ENCODE data around the gene SSNA1.

The SSNA1 gene

DNA sequence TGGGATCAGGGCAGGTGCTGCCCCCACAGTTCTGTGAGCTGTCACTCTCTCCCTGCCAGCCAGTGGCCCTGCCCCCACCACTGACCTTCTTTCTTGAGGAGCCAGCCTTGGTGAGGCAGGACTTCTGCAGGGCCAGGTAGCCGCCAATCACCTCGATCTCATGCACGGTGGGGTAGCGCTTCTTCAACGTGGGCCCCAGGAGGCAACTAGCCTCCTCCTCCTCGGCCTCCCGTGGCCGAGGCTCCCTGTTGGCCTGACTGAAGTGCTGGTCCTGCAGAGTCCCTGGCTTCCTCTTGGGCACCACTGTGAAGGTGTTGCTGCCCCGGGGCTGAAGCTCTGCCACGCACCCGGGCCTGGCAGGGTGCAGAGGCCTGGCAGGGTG, 10.4 kb downstream of the SSNA1 start:
- in situ Hi-C loops (cut with MboI; ENCODE audit: low sequenced_read_pairs), result no loop called here

DNA sequence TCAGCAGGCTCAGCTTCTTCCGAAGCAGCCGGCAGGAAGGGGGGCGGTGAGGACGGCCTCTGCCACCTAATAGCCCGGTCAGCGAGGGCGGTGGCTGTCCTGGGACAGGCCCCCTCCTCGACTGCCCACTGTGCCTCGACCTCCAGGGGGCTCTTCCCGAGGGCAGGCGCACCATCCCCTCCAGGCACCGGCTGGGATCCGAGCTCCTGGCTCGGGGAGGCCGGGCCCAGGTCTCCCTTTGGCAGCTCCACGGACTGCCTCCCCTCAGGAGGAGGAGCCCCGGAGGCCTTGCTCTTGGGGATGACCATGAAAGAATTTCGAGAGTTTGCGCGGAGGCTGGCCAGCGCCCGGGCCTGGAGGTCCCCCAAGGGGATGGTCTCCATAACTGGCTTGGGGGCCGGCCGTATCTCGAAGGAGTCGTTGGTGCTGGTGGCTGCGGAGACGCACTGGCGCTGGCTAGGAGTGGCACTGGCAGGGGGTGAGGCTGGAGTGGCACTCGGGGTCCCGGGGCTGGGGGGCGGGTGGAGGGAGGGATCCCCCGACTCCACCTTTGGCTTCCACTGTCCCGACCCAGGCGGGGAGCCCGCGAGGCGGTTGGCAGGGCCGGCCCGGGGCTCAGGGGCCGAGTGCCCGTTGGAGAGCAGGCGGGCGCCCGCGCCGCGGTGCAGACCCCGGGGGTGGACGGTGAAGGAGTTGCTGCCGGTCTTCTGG, 11.1 kb downstream of the SSNA1 start:
- in situ Hi-C loops (cut with MboI; ENCODE audit: low sequenced_read_pairs), result loop anchor here (25.0 kb wide), 1 partner anchor 412 kb away; the partner anchor contains the start of genes CCDC183 and TMEM141

DNA sequence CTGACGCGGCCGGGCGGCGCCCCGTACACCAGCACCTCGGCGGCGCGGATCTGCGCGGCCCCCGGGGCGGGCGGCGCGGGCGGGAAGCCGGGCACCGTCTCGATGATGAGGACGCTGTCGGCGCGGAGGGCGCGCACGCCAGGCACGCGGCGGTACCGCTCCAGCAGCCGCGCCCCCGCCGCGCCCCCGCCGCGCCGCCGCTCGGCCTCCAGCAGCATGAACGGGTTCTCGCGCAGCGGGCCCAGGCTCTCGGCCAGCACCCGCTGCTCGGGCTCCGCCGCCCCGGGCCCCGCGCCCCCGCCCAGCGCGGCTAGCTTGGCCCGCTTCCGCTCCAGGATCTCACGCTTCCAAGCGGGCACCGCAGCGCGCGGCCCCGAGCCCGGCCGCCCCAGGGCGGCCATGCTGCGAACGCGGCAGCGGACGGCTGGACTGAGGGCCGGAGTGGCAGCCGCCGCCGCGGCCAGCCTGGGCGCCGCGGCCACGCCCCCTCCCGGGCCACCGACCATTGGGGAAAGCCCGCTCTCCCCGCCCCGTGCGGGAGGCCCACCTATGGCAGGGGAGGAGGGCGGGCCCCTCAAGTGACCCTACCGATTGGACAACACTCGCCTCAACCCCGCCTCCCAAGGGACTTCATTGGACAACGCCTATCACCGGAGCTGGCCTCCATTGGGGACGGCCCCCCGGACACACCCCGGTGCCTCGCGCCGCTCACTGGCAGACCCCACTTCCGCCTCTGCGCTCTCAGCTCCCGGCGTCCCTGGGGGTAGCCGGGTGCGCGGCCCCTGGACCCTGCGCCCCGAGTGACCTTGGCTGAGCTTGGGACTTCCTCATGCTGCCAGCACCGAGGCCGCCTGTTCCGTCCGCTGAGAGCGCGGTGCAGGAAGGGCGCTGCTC, 12.1 kb downstream of the SSNA1 start, which contains the start of gene TPRN:
TPRN (minus strand) TSS at position 431 of the 894 bp plus-strand sequence; CDS start at position 401, 30 bp downstream.
- in situ Hi-C loops (cut with MboI; ENCODE audit: low sequenced_read_pairs), result loop anchor here (25.0 kb wide), 1 partner anchor 413 kb away; the partner anchor contains the start of genes CCDC183 and TMEM141

DNA sequence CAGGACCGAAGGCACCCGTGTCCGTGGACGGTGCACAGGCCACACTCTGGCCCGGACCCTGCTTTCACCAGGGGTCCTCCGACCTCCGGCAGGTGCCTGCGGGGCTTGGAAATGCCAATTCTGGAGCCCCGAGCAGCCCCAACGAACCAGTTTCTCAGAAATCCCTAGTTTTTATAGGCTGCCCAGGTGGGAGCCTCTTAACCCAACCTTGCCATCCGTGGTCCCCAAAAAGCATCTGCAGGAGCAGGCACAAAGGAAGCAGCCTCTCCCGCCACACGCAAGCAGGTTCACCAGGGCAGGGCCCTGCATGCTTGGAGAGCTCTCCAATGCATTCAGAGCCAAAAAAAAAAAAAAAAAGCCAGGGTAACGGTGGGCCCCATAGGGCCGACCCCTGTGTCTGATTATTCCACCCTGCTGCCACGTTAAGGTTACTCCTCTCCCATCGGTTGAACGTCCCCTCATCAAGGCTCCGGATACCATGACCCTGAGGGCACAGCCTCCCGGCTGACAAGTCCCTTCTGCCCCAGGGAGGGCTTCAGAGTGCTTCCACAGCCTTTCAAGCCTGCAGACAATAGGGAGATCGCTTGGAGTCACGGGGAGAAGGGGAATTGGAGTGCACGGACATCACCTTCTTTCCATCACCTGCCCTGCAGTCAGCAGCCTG, 12.9 kb downstream of the SSNA1 start:
- in situ Hi-C loops (cut with MboI; ENCODE audit: low sequenced_read_pairs), result loop anchor here (25.0 kb wide), 1 partner anchor 414 kb away; the partner anchor contains the start of genes CCDC183 and TMEM141

DNA sequence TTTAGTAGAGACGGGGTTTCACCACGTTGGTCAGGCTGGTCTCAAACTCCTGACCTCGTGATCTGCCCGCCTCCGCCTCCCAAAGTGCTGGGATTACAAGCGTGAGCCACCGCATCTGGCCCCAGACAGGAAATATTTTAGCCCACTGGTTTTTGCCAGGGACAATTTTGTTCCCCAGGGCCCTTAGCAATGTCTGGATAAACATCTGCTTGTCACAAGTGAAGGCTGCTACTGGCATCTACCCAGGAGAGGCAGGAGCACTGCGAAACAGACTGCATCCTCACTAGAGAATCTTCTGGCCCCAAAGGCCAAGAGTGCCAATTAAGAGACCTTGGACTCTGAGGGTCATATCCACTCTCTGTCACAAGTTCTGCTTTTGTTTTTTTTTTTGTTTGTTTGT, 14.5 kb downstream of the SSNA1 start:
- in situ Hi-C loops (cut with MboI; ENCODE audit: low sequenced_read_pairs), result loop anchor here (25.0 kb wide), 1 partner anchor 416 kb away; the partner anchor contains the start of genes CCDC183 and TMEM141

DNA sequence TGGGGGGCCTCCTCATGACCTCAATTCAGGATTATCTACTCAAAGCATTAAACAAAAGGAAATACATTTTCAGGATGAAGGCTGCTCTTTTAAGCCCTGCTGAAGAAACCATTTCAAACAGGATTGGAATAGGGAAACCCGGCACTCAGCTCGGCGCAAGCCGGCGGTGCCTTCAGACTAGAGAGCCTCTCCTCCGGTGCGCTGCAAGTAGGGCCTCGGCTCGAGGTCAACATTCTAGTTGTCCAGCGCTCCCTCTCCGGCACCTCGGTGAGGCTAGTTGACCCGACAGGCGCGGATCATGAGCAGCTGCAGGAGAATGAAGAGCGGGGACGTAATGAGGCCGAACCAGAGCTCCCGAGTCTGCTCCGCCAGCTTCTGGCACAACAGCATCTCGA, 16.3 kb downstream of the SSNA1 start:
- in situ Hi-C loops (cut with MboI; ENCODE audit: low sequenced_read_pairs), result loop anchor here (25.0 kb wide), 1 partner anchor 417 kb away; the partner anchor contains the start of genes CCDC183 and TMEM141

DNA sequence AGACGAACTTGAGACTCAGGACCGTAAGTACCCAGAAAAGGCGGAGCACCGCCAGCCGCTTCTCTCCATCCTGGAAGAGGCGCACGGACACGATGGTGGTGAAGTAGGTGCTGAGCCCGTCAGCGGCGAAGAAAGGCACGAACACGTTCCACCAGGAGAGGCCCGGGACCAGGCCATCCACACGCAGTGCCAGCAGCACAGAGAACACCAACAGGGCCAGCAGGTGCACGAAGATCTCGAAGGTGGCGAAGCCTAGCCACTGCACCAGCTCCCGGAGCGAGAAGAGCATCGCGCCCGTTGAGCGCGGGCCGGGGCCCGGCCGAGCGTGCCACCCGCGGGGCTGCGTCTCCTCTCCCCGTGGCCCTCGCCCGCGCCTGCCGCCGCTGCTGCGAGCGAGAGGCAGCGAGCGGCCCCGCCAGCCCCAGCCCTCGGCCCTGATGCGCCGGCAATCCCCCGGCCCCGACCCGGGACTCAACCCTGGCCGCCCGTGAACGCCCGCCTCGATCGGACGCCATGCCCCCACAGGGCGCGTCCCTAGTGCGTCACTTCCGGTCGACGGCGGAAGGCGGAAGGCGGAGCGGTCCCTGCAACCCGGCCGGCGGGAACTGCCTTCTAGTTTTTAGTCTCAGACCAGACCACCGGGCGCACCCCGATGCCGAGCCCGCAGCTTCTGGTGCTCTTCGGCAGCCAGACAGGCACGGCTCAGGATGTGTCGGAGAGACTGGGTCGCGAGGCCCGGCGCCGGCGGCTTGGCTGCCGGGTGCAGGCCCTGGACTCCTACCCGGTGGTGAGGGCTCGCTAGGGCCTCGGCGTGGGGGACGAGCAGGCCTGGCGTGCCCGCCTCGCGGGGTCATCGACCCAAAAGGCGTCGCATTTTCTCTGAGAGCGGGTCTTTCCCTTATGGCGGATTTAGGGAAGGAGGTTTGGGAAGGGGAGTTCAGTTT, 16.9 kb downstream of the SSNA1 start, which contains the start of the genes NDOR1 and TMEM203:
NDOR1 (plus strand) TSS at position 575 of the 944 bp plus-strand sequence; CDS start at position 653, 78 bp downstream.
TMEM203 (minus strand) TSS at position 523 of the 944 bp plus-strand sequence; CDS start at position 289, 234 bp downstream.
- in situ Hi-C loops (cut with MboI; ENCODE audit: low sequenced_read_pairs), result loop anchor here (25.0 kb wide), 1 partner anchor 418 kb away; the partner anchor contains the start of genes CCDC183 and TMEM141

DNA sequence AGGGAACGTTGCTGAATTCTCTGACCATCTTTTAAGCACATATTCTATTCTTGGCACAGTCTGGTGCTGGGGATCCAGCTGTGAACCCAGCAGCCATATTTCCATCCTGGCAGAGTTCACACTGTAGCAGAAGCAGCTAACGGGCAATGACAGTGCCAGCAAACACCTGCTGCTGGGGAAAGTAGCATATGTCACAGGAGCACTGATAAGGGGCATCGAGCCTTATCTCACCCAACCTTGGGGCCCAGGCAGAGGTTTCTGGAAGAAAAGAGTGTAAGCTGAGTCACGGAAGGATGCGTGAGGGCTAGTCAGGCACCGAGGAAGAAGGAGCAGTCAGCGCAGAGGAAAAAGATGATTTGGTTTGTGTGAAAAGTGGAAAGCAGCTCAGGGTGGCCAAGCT, 18.1 kb downstream of the SSNA1 start:
- in situ Hi-C loops (cut with MboI; ENCODE audit: low sequenced_read_pairs), result loop anchor here (25.0 kb wide), 1 partner anchor 419 kb away; the partner anchor contains the start of genes CCDC183 and TMEM141

DNA sequence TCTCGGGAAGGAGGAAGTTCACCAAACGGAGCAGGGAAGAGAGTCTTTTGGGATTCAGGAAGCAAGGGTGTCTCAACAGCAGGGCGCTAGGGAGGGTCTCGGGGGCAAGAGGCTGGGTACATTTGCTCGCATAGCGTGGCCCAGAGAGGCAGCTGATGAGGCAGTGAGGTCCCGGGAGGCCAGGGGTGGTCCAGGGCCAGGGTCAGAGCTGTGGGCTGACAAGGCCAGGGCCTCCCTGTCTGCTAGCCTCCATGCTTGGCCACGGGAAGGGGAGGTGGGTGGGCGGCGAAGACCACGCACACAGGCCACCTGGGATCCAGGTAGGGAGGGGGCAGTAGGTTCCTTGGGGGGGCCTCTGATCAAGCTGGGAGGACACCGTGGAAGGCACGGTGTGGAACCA, 23.1 kb downstream of the SSNA1 start:
- in situ Hi-C loops (cut with MboI; ENCODE audit: low sequenced_read_pairs), result loop anchor here (25.0 kb wide), 1 partner anchor 424 kb away; the partner anchor contains the start of genes CCDC183 and TMEM141

DNA sequence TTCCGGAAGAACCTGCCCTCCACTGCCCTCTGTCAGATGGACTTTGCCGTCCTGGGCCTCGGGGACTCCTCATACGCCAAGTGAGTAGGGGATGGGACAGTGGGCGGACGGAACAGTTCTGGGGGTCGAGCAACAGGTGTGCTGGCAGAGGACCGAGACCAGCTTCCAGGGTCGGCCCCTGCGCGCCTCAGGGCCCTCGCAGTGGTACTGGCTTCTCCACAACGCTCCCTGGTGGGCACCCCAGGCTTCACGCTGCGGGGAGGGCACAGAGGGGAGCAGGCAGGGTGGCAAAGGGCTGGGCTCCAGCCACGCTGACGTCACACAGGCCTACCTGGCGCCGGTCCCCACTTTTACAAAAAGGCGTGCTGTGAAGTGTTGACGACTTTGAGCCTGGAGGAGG, 24.0 kb downstream of the SSNA1 start:
- in situ Hi-C loops (cut with MboI; ENCODE audit: low sequenced_read_pairs), result loop anchor here (25.0 kb wide), 1 partner anchor 425 kb away; the partner anchor contains the start of genes CCDC183 and TMEM141

DNA sequence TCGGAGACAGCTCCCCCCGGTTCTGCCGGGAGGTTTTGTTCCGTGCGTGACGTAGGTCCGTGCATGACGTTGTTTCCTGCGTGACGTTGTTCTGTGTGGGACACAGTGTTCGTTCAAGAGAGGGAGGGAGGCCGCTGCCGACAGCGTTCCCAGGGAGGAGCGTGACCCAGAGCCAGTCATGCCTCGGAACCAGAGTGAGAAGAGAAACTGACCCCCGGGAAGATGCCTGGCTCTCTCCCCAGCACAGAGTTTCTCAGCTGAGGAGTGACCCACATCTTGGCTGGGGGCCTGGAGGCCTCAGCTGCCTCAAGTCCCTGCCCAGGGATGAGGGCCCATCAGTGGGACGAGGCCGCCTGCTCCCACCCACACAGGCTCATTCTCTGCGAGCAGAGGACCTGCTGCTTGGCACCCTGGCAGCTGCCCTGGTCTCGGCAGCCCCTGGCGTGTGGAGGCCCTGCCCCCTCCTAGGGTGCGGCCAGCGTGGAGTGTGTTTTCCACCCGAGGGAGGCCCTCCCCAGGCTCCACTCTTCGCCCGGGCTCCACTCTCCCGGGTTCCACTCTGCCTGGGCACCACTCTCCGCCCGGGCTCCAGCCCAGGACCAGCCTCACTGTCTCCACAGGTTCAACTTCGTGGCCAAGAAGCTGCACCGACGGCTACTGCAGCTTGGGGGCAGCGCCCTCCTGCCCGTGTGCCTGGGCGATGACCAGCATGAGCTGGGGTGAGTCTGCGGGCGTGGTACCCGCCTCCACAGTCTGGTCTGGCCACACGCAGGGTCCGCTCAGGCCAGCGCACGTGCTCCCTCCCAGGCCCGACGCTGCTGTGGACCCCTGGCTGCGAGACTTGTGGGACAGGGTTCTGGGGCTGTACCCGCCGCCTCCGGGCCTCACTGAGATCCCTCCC, 24.9 kb downstream of the SSNA1 start:
- in situ Hi-C loops (cut with MboI; ENCODE audit: low sequenced_read_pairs), result loop anchor here (25.0 kb wide), 1 partner anchor 426 kb away; the partner anchor contains the start of genes CCDC183 and TMEM141

DNA sequence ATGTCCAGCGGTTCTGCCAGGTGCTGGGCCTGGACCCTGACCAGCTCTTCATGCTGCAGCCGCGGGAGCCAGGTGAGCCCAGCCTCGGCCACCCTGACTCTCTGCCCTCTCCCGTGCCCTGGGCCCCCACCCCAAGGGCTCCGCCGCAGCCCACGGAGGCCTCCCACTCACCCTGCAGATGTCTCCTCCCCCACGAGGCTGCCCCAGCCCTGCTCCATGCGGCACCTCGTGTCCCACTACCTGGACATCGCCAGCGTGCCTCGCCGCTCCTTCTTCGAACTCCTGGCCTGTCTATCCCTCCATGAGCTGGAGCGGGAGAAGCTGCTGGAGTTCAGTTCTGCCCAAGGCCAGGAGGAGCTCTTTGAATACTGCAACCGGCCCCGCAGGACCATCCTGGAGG, 26.1 kb downstream of the SSNA1 start:
- in situ Hi-C loops (cut with MboI; ENCODE audit: low sequenced_read_pairs), result loop anchor here (25.0 kb wide), 1 partner anchor 427 kb away; the partner anchor contains the start of genes CCDC183 and TMEM141

DNA sequence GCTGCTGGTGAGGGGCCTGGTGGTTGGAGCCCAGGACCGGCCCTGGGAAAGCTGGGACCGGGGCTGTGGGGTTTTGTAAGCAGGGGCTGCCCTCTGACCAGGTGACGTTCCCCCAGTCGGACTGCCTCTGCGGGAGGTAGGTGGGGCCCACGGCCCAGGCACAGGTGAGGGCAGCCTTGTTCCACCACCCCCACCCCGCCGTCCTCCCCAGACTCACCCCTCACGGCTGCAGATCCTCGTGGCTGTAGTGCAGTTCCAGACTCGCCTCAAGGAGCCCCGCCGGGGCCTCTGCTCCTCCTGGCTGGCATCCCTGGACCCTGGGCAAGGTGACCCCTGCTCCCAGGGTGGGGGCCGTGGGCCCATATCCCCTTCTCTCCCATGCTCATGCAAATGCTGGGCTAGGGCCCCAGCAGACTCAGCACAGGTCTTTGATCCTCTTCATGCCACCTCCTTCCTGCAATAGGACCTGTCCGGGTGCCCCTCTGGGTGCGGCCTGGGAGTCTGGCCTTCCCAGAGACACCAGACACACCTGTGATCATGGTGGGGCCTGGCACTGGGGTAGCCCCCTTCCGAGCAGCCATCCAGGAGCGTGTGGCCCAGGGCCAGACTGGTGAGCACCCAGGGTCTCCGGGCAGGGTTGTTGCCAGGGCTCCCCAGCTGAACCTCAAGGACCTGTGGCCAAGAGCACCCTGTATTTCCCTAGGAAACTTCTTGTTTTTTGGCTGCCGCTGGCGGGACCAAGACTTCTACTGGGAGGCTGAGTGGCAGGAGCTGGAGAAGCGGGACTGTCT, 26.9 kb downstream of the SSNA1 start:
- in situ Hi-C loops (cut with MboI; ENCODE audit: low sequenced_read_pairs), result loop anchor here (25.0 kb wide), 1 partner anchor 428 kb away; the partner anchor contains the start of genes CCDC183 and TMEM141

DNA sequence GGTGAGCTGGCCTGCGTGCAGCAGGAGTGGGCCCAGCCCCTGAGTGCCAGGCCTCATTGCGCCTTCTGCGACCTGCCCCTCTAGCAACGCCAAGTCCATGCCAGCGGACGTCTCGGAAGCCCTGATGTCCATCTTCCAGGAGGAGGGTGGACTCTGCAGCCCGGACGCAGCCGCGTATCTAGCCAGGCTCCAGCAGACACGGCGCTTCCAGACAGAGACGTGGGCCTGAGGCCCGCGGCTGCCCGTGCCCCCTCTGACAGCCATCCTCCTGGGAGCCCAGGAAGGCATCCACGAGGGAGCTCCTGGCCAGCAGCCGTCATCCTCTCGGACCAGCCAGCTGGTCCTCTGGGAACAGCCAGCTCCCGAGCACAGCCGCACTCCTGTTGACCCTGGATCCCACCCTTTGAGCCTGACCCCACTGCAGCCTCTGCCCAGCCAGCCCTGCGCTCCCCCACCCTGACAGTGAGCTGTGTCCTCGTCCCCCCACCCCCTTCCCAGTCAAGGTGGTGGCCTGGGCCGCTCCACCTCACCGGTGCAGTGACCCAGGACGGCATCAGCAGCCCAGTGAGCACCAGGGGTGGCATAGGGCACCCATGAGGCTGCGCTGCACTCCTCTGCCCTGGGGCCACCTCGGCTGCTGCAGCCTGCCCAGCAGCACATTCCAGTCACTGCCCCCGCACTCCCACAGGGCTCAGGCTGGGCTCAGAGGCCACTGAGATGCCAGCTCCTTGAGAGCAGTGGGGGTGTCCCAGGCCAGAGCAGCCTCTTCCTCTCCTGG, 27.9 kb downstream of the SSNA1 start:
- in situ Hi-C loops (cut with MboI; ENCODE audit: low sequenced_read_pairs), result loop anchor here (25.0 kb wide), 1 partner anchor 429 kb away; the partner anchor contains the start of genes CCDC183 and TMEM141

DNA sequence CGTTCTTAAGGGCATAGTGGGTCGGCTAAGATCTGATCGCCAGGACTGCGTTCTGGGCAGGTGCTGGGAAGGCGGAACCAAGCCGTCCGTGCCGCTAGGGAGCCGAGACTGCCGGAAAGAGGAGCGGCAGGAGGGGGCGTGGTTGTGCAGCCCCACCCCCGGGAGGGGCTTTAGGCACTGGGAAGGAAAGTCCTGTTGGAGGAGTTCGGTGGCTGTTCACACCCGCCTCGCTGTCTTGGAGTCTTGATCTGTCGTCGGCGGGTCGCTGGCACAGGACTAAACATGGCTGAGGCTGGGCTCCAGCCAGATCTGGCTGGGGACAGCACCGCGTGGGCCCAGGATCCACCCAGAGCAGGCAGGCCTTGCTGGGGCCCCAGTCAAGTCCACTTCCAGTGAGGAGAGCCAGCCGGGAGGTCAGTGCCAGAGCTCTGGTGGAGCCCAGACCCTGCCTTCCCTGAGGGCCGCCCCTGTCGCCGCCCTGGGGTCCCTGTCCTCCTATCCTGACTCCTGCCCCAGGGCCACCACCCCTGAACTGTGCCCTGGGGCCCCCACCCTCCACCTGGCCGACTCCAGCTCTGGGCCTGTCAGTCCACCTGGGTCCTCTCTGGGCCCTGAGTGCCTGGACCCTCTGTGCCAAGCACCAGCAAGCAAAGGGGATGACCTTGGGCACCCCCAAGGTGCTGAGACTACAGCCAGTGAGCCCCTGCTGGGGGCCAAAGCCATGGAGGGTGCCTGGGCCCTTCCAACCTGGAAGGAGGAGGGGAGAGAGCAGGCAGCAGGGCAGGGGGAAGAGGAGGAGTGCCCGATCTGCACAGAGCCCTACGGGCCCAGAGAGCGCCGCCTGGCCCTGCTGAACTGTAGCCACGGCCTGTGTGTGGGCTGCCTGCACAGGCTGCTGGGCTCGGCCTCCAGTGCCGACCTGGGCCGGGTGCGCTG, 29.1 kb downstream of the SSNA1 start:
- in situ Hi-C loops (cut with MboI; ENCODE audit: low sequenced_read_pairs), result loop anchor here (25.0 kb wide), 1 partner anchor 430 kb away; the partner anchor contains the start of genes CCDC183 and TMEM141
